ENCODE results near the gene BHMT2.

BHMT2 gene

DNA sequence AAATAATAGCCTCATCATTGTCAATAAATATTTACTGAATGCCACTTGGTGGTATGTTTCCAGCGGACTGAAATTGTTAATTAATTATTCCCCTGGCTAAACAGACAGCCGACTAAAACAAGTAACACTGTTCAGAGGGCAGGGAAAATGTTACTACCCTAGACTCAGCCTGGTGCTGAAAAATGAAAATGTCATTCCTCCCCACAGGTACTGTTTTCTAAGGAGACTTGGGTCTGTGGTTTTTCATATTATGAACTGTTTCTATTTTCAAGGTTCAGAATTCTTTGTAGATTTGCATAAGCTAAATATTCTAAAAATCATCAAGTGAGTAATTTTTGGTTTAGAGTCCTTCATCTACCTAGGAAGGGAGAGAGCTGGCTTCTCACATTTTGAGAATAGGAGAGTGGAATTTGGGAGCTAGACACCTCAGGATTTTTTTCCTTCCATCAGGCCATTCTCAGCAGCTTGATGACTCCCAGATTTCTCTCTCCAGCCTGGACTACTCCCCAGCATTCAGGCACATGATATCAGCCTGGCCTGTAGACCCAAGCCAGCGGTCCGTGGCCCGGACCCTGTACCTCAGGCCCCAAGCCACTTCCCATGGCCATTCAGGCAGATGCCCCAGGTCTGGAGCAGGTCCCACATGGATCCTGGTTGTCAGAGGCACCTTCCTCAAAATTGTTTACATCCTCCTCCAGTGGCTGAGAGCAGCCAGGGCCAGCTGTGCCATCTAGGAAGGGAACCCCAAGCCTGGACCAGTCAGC lies 66.4 kb downstream of the BHMT2 start:
- no peaks in the 10 kb centered on the region for H3K36me3 ChIP-seq (ENCODE audit: control insufficient read depth, insufficient read depth, low read length)
- H3K4me3 ChIP-seq (ENCODE audit: insufficient read depth, low read depth, low read length, poor library complexity, severe bottlenecking) = no peak overlapping the region
- no peaks in the 10 kb centered on the region for H3K27me3 ChIP-seq (replicated peaks; ENCODE audit: control insufficient read depth, insufficient read depth, low read length, poor library complexity, severe bottlenecking)
- H3K4me1 ChIP-seq (ENCODE audit: control insufficient read depth, insufficient read depth, low read length, poor library complexity, severe bottlenecking) = peaks cover 8% of the 10 kb centered on the region
- no peak for DNase-seq
- H3K27ac ChIP-seq (ENCODE audit: insufficient read depth, low read length, poor library complexity, severe bottlenecking) = no peak overlapping the region
- H3K9me3 ChIP-seq (ENCODE audit: control insufficient read depth, low read length) = no peaks in the 10 kb centered on the region

DNA sequence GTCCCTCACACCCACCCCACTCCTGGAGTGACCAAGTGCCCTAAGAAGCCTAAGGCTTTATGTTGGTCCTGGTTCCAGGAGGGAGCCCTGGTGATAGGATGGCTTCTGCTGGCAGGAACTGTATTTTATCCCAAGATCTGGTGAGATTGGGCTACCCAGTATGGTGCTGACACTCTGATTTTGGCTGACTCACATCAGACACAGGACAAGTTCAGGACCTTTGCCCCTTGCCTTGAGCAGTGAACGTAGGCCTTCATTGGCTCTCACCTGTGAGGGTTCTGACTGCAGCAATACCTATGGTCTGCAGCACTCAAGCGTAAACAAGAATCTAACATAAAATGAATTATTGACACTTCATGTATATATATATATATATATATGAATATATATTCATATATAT lies 67.1 kb downstream of the BHMT2 start:
- Histone ChIP-seq H3K4me3 (ENCODE audit: insufficient read depth, low read depth, low read length, poor library complexity, severe bottlenecking) (no peak overlapping the region), H3K27me3 (replicated peaks; ENCODE audit: control insufficient read depth, insufficient read depth, low read length, poor library complexity, severe bottlenecking) (no peaks in the 10 kb centered on the region), H3K4me1 (ENCODE audit: control insufficient read depth, insufficient read depth, low read length, poor library complexity, severe bottlenecking) (peaks cover 8% of the 10 kb centered on the region), H3K36me3 (ENCODE audit: control insufficient read depth, insufficient read depth, low read length) (no peaks in the 10 kb centered on the region), H3K9me3 (ENCODE audit: control insufficient read depth, low read length) (no peaks in the 10 kb centered on the region), H3K27ac (ENCODE audit: insufficient read depth, low read length, poor library complexity, severe bottlenecking) (no peak overlapping the region)
- DNase-seq = no peak

All from effector memory CD4-positive, alpha-beta T cell (primary cell).